ENCODE data around the gene TEDDM1. TPM values are rescaled to one million over a fixed set of nuclear protein-coding genes. Genes with fewer than 3 reads are reported as not detected.

Gene TEDDM1
- total RNA-seq, 1 experiment from 2014 or later: not detected

DNA sequence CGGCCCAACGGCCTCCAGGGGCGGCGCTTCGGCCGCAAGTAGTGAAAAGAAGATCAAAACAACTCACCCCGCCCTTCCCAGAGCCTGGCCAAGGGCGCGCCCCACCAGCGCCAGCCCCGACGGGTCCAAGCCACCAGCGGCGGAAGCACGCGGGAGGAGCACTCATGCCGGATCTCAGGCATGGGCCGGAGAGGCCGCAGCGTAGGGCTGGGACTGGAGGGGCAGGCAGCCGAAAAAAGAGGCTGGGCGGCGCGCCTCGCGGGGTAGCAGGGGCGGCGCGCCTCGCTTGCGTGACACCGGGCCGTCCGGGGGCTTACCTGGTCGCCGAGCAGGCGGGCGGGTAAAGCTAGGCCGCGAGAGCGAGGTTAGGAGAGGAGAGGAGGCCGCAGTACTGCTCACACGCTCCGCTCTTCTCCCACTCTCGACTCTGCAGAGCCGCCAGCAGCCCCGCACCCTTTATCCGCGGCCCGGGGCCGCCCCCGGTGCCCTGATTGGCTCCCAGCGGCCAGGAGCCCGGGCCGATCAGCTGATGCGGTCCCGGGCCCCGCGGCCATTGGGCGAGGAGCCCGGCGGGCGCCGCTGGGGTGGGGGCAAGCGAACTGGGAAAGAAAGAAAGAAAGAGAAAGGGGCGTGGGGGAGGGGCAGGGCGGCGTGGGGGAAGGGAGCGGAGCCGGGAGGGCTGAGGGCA lies 9.0 kb downstream of the TEDDM1 start, which contains the start of gene GLUL:
GLUL (minus strand) TSS at position 429 of the 688 bp plus-strand sequence. CDS start 3,053 bp downstream, outside the sequence.
- no peaks in the 10 kb centered on the region for H3K27me3 Mint-ChIP-seq (ENCODE audit: low read depth)
- H3K36me3 Mint-ChIP-seq: peaks cover 43% of the 10 kb centered on the region
- POLR2A ChIA-PET: interaction anchor here (0.6 to 1.2 kb wide), 17 partner anchors 10 to 669 kb away, joined by 3 to 6 read pairs (median 3); no protein-coding TSS in a partner anchor
- no peaks in the 10 kb centered on the region for H3K9me3 Mint-ChIP-seq
- H3K4me1 Mint-ChIP-seq: peaks cover 41% of the 10 kb centered on the region
- peak; percentile 95 for DNase-seq (ENCODE audit: low spot score)
- peak within 1 kb of the TSS; percentile 97 for H3K4me3 Mint-ChIP-seq
- H3K27ac Mint-ChIP-seq: peak within 1 kb of the TSS; percentile 87
- peak; percentile 93 for ATAC-seq
- CTCF ChIA-PET: interaction anchor here (0.7 to 1.4 kb wide), 13 partner anchors 12 to 449 kb away, joined by 3 to 11 read pairs (median 4); no protein-coding TSS in a partner anchor
- no peak for TF ChIP-seq NR1H2 (CRISPR knock-in tag; IDR thresholded peaks at IDR 0.05)
- TF ChIP-seq, protein P1, sequence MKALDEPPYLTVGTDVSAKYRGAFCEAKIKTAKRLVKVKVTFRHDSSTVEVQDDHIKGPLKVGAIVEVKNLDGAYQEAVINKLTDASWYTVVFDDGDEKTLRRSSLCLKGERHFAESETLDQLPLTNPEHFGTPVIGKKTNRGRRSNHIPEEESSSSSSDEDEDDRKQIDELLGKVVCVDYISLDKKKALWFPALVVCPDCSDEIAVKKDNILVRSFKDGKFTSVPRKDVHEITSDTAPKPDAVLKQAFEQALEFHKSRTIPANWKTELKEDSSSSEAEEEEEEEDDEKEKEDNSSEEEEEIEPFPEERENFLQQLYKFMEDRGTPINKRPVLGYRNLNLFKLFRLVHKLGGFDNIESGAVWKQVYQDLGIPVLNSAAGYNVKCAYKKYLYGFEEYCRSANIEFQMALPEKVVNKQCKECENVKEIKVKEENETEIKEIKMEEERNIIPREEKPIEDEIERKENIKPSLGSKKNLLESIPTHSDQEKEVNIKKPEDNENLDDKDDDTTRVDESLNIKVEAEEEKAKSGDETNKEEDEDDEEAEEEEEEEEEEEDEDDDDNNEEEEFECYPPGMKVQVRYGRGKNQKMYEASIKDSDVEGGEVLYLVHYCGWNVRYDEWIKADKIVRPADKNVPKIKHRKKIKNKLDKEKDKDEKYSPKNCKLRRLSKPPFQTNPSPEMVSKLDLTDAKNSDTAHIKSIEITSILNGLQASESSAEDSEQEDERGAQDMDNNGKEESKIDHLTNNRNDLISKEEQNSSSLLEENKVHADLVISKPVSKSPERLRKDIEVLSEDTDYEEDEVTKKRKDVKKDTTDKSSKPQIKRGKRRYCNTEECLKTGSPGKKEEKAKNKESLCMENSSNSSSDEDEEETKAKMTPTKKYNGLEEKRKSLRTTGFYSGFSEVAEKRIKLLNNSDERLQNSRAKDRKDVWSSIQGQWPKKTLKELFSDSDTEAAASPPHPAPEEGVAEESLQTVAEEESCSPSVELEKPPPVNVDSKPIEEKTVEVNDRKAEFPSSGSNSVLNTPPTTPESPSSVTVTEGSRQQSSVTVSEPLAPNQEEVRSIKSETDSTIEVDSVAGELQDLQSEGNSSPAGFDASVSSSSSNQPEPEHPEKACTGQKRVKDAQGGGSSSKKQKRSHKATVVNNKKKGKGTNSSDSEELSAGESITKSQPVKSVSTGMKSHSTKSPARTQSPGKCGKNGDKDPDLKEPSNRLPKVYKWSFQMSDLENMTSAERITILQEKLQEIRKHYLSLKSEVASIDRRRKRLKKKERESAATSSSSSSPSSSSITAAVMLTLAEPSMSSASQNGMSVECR (CRISPR knock-in tag; IDR thresholded peaks at IDR 0.05; ENCODE audit: borderline replicate concordance): peak; percentile 96
- TF ChIP-seq ZBTB21 (CRISPR knock-in tag; IDR thresholded peaks at IDR 0.05; ENCODE audit: borderline replicate concordance): no peak
- TF ChIP-seq ZNF138 (CRISPR knock-in tag; conservative IDR thresholded peaks at IDR 0.05): no peak
- no peak for TF ChIP-seq FOXJ3 (CRISPR knock-in tag; IDR thresholded peaks at IDR 0.05; ENCODE audit: borderline replicate concordance)
- TF ChIP-seq, protein P2, sequence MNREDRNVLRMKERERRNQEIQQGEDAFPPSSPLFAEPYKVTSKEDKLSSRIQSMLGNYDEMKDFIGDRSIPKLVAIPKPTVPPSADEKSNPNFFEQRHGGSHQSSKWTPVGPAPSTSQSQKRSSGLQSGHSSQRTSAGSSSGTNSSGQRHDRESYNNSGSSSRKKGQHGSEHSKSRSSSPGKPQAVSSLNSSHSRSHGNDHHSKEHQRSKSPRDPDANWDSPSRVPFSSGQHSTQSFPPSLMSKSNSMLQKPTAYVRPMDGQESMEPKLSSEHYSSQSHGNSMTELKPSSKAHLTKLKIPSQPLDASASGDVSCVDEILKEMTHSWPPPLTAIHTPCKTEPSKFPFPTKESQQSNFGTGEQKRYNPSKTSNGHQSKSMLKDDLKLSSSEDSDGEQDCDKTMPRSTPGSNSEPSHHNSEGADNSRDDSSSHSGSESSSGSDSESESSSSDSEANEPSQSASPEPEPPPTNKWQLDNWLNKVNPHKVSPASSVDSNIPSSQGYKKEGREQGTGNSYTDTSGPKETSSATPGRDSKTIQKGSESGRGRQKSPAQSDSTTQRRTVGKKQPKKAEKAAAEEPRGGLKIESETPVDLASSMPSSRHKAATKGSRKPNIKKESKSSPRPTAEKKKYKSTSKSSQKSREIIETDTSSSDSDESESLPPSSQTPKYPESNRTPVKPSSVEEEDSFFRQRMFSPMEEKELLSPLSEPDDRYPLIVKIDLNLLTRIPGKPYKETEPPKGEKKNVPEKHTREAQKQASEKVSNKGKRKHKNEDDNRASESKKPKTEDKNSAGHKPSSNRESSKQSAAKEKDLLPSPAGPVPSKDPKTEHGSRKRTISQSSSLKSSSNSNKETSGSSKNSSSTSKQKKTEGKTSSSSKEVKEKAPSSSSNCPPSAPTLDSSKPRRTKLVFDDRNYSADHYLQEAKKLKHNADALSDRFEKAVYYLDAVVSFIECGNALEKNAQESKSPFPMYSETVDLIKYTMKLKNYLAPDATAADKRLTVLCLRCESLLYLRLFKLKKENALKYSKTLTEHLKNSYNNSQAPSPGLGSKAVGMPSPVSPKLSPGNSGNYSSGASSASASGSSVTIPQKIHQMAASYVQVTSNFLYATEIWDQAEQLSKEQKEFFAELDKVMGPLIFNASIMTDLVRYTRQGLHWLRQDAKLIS (CRISPR knock-in tag; IDR thresholded peaks at IDR 0.05; ENCODE audit: borderline replicate concordance): no peak
- TF ChIP-seq RORB (CRISPR knock-in tag; IDR thresholded peaks at IDR 0.05): no peak
- peak; percentile 18; the same call in 1 of the 2 replicates for TF ChIP-seq MYBL2 (CRISPR knock-in tag; IDR thresholded peaks at IDR 0.05)
- TF ChIP-seq, protein P3, sequence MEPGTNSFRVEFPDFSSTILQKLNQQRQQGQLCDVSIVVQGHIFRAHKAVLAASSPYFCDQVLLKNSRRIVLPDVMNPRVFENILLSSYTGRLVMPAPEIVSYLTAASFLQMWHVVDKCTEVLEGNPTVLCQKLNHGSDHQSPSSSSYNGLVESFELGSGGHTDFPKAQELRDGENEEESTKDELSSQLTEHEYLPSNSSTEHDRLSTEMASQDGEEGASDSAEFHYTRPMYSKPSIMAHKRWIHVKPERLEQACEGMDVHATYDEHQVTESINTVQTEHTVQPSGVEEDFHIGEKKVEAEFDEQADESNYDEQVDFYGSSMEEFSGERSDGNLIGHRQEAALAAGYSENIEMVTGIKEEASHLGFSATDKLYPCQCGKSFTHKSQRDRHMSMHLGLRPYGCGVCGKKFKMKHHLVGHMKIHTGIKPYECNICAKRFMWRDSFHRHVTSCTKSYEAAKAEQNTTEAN (CRISPR knock-in tag; IDR thresholded peaks at IDR 0.05): no peak
- TF ChIP-seq, protein P4, sequence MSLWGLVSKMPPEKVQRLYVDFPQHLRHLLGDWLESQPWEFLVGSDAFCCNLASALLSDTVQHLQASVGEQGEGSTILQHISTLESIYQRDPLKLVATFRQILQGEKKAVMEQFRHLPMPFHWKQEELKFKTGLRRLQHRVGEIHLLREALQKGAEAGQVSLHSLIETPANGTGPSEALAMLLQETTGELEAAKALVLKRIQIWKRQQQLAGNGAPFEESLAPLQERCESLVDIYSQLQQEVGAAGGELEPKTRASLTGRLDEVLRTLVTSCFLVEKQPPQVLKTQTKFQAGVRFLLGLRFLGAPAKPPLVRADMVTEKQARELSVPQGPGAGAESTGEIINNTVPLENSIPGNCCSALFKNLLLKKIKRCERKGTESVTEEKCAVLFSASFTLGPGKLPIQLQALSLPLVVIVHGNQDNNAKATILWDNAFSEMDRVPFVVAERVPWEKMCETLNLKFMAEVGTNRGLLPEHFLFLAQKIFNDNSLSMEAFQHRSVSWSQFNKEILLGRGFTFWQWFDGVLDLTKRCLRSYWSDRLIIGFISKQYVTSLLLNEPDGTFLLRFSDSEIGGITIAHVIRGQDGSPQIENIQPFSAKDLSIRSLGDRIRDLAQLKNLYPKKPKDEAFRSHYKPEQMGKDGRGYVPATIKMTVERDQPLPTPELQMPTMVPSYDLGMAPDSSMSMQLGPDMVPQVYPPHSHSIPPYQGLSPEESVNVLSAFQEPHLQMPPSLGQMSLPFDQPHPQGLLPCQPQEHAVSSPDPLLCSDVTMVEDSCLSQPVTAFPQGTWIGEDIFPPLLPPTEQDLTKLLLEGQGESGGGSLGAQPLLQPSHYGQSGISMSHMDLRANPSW (CRISPR knock-in tag; conservative IDR thresholded peaks at IDR 0.05; ENCODE audit: low read depth): no peak
- TF ChIP-seq, protein P5, sequence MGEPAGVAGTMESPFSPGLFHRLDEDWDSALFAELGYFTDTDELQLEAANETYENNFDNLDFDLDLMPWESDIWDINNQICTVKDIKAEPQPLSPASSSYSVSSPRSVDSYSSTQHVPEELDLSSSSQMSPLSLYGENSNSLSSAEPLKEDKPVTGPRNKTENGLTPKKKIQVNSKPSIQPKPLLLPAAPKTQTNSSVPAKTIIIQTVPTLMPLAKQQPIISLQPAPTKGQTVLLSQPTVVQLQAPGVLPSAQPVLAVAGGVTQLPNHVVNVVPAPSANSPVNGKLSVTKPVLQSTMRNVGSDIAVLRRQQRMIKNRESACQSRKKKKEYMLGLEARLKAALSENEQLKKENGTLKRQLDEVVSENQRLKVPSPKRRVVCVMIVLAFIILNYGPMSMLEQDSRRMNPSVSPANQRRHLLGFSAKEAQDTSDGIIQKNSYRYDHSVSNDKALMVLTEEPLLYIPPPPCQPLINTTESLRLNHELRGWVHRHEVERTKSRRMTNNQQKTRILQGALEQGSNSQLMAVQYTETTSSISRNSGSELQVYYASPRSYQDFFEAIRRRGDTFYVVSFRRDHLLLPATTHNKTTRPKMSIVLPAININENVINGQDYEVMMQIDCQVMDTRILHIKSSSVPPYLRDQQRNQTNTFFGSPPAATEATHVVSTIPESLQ (CRISPR knock-in tag; IDR thresholded peaks at IDR 0.05): no peak
- TF ChIP-seq HMGA2 (CRISPR knock-in tag; IDR thresholded peaks at IDR 0.05): no peak; the same call in 1 of the 2 replicates
- TF ChIP-seq NFE2L1 (CRISPR knock-in tag; IDR thresholded peaks at IDR 0.05): no peak
- TF ChIP-seq, protein P6, sequence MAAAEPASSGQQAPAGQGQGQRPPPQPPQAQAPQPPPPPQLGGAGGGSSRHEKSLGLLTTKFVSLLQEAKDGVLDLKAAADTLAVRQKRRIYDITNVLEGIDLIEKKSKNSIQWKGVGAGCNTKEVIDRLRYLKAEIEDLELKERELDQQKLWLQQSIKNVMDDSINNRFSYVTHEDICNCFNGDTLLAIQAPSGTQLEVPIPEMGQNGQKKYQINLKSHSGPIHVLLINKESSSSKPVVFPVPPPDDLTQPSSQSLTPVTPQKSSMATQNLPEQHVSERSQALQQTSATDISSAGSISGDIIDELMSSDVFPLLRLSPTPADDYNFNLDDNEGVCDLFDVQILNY (CRISPR knock-in tag; IDR thresholded peaks at IDR 0.05): peak; percentile 48
- TF ChIP-seq, protein P7, sequence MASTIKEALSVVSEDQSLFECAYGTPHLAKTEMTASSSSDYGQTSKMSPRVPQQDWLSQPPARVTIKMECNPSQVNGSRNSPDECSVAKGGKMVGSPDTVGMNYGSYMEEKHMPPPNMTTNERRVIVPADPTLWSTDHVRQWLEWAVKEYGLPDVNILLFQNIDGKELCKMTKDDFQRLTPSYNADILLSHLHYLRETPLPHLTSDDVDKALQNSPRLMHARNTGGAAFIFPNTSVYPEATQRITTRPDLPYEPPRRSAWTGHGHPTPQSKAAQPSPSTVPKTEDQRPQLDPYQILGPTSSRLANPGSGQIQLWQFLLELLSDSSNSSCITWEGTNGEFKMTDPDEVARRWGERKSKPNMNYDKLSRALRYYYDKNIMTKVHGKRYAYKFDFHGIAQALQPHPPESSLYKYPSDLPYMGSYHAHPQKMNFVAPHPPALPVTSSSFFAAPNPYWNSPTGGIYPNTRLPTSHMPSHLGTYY (CRISPR knock-in tag; IDR thresholded peaks at IDR 0.05): no peak; the same call in 1 of the 2 replicates
- no peak for TF ChIP-seq NFATC4 (CRISPR knock-in tag; IDR thresholded peaks at IDR 0.05)
- TF ChIP-seq, protein P8, sequence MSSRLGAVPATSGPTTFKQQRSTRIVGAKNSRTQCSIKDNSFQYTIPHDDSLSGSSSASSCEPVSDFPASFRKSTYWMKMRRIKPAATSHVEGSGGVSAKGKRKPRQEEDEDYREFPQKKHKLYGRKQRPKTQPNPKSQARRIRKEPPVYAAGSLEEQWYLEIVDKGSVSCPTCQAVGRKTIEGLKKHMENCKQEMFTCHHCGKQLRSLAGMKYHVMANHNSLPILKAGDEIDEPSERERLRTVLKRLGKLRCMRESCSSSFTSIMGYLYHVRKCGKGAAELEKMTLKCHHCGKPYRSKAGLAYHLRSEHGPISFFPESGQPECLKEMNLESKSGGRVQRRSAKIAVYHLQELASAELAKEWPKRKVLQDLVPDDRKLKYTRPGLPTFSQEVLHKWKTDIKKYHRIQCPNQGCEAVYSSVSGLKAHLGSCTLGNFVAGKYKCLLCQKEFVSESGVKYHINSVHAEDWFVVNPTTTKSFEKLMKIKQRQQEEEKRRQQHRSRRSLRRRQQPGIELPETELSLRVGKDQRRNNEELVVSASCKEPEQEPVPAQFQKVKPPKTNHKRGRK (CRISPR knock-in tag; IDR thresholded peaks at IDR 0.05; ENCODE audit: borderline replicate concordance): no peak

Data from WTC11 (cell line).